ENCODE data around the gene TNPO3. TPM values are rescaled to one million over a fixed set of nuclear protein-coding genes. Genes with fewer than 3 reads are reported as not detected.

TNPO3 gene
- total and polyA plus RNA-seq, 2 of the 4 experiments (the other 2 are of a cell fraction): 24.2 to 77.2 TPM

- DNase-seq: no peak
- Histone ChIP-seq H3K56ac (ENCODE audit: extremely low read depth, insufficient read depth, low read length) (no peak overlapping the region), H2AK9ac (replicated peaks; ENCODE audit: low read depth, low read length, poor library complexity) (no peak overlapping the region), H3K4me1 (ENCODE audit: control insufficient read depth, insufficient read depth, low read length) (no peaks in the 10 kb centered on the region; the same call in 1 of the 2 replicates), H3K79me1 (ENCODE audit: low read depth in 1 of 2, low read length in 2 of 2) (no peaks in the 10 kb centered on the region), H3K9me1 (ENCODE audit: insufficient read depth, low read length) (no peaks in the 10 kb centered on the region), H3K4me2 (ENCODE audit: low read depth, low read length) (no peak overlapping the region), H3K14ac (replicated peaks; ENCODE audit: low read depth, low read length) (no peak overlapping the region), H2AFZ (replicated peaks; ENCODE audit: low read length, poor library complexity) (no peak overlapping the region), H2BK15ac (ENCODE audit: low read depth, low read length) (no peak overlapping the region), H2BK120ac (ENCODE audit: low read depth, low read length) (no peak overlapping the region), H4K8ac (ENCODE audit: low read depth in 2 of 2, low read length in 2 of 2) (no peak overlapping the region), H3K36me3 (ENCODE audit: control insufficient read depth, insufficient read depth, low read length) (no peaks in the 10 kb centered on the region), H3K27ac (ENCODE audit: insufficient read depth, low read length) (no peak overlapping the region), H3K4me3 (ENCODE audit: insufficient read depth, low read depth, low read length) (no peak overlapping the region), H4K20me1 (ENCODE audit: insufficient read depth, low read length) (no peaks in the 10 kb centered on the region; the same call in 1 of the 2 replicates), H2BK5ac (ENCODE audit: low read depth, low read length, poor library complexity, severe bottlenecking) (no peak overlapping the region), H2AK5ac (ENCODE audit: low read depth, low read length) (no peak overlapping the region), H3K9ac (ENCODE audit: low read depth, low read length) (no peak overlapping the region), H3K18ac (ENCODE audit: low read depth, low read length) (no peak overlapping the region), H4K5ac (ENCODE audit: low read depth, low read length) (no peak overlapping the region), H3K23ac (ENCODE audit: low read depth, low read length) (no peak overlapping the region), H3K4ac (ENCODE audit: low read depth, low read length) (no peak overlapping the region), H3K27me3 (ENCODE audit: control insufficient read depth, insufficient read depth, low read length) (peaks cover 87% of the 10 kb centered on the region), H4K91ac (ENCODE audit: insufficient read depth, low read depth, low read length) (no peak overlapping the region), H2BK20ac (ENCODE audit: low read depth, low read length) (no peak overlapping the region), H3K9me3 (ENCODE audit: control insufficient read depth, insufficient read depth, low read length) (no peaks in the 10 kb centered on the region)
- dilution Hi-C loops (cut with HindIII; ENCODE audit: low sequenced_read_pairs, unreplicated experiment) (no loop called here), intact Hi-C loops (cut with micrococcal nuclease) (no loop called here), in situ Hi-C loops (cut with MboI; ENCODE audit: low sequenced_read_pairs) (no loop called here)
- ChIA-PET POLR2A (ENCODE audit: unreplicated experiment) (no interaction called here), CTCF (no interaction called here)
- no peak for ATAC-seq (ENCODE audit: low read depth)
- TF ChIP-seq MAFK (IDR thresholded peaks at IDR 0.05; ENCODE audit: low read depth, low read length) (no peak), RCOR1 (IDR thresholded peaks at IDR 0.05; ENCODE audit: insufficient replicate concordance, low read length) (no peak), CTCF (conservative IDR thresholded peaks at IDR 0.05; ENCODE audit: low read depth, low read length) (no peak), FOS (IDR thresholded peaks at IDR 0.05; ENCODE audit: low read depth, low read length) (no peak), MAZ (IDR thresholded peaks at IDR 0.05; ENCODE audit: borderline replicate concordance, low read depth, low read length) (no peak), ELK1 (IDR thresholded peaks at IDR 0.05; ENCODE audit: borderline replicate concordance, low read depth, low read length) (no peak), RFX5 (IDR thresholded peaks at IDR 0.05; ENCODE audit: low read depth, low read length) (no peak), CHD1 (IDR thresholded peaks at IDR 0.05; ENCODE audit: low read depth, low read length) (no peak), USF2 (IDR thresholded peaks at IDR 0.05; ENCODE audit: low read depth, low read length) (no peak), POLR2A (IDR thresholded peaks at IDR 0.05; ENCODE audit: low read depth, low read length) (no peak), BHLHE40 (IDR thresholded peaks at IDR 0.05; ENCODE audit: low read depth, low read length) (no peak), RAD21 (IDR thresholded peaks at IDR 0.05; ENCODE audit: low read length) (no peak), MXI1 (IDR thresholded peaks at IDR 0.05; ENCODE audit: borderline replicate concordance, low read depth, low read length) (no peak), SMC3 (IDR thresholded peaks at IDR 0.05; ENCODE audit: low read depth, low read length) (no peak)
- no TSS peak for BruUV-seq (replicated peaks)
- no CpG with 5 or more reads among the region's 6 CpGs for WGBS, 2 experiments (ENCODE audit: extremely low coverage in 2 of 2, insufficient read length in 1 of 2)
Measured at GRCh38 chr7:128935342-128935730, 119.6 kb downstream of the TNPO3 start.
